Rectal smooth muscle tissue (tissue), 1 donor: ENCODE data around the gene TMEM94.
"Not testable (repeated sequence)": the region's sequence is repeated elsewhere in the genome, so short reads cannot be mapped to it uniquely, and the experiment has no call there.

Experiments
- H3K27ac ChIP-seq: one replicate; pipeline ENCODE4 v1.7.0; 2013; ENCODE audit warnings: low read depth, low read length, inconsistent platforms
- H3K27me3 ChIP-seq: one replicate; pipeline ENCODE4 v1.7.0; 2013; ENCODE audit warnings: low read length; ENCODE audit not compliant: control insufficient read depth, insufficient read depth
- H3K36me3 ChIP-seq: one replicate; pipeline ENCODE4 v1.7.0; 2013; ENCODE audit warnings: low read length; ENCODE audit not compliant: control insufficient read depth, insufficient read depth
- H3K4me1 ChIP-seq: one replicate; pipeline ENCODE4 v1.7.0; 2013; ENCODE audit warnings: low read length; ENCODE audit not compliant: control insufficient read depth, insufficient read depth
- H3K4me3 ChIP-seq: one replicate; pipeline ENCODE4 v1.7.0; 2013; ENCODE audit warnings: low read length
- H3K9ac ChIP-seq: one replicate; pipeline ENCODE4 v1.7.0; 2013; ENCODE audit warnings: low read length

The TMEM94 gene

DNA sequence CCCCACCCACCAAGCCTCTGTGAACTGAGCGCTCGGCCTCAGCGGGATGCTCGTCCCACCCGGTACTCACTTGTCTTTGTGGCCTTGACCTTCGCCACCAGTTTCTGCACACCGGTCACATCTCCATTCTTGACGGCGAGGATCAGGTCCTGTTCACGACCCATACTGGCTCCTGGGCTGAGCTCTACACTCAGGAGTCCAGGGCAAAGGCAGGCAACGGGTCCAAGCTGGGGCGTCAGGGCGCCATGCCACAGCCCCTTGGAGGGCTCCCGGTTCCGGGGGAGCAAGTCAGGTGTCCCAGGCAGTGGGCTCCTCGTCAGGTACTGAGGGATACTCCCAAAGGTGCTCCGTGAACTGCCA, 57.2 kb downstream of the TMEM94 start:
- peaks cover 3% of the 10 kb centered on the region for H3K36me3 ChIP-seq
- no peak overlapping the region for H3K9ac ChIP-seq
- H3K4me1 ChIP-seq: peaks cover 23% of the 10 kb centered on the region
- no peaks in the 10 kb centered on the region for H3K27me3 ChIP-seq
- H3K4me3 ChIP-seq: peak overlapping the region; percentile 79
- no peak overlapping the region for H3K27ac ChIP-seq

GRCh38 chr17:75514299-75514918, 58.0 kb downstream of the TMEM94 start:
- H3K4me1 ChIP-seq: peaks cover 21% of the 10 kb centered on the region
- no peaks in the 10 kb centered on the region for H3K27me3 ChIP-seq
- H3K36me3 ChIP-seq: peaks cover 3% of the 10 kb centered on the region
- H3K27ac ChIP-seq: peak overlapping the region; percentile 76
- H3K9ac ChIP-seq: peak overlapping the region; percentile 19
- H3K4me3 ChIP-seq: peak overlapping the region; percentile 79

DNA sequence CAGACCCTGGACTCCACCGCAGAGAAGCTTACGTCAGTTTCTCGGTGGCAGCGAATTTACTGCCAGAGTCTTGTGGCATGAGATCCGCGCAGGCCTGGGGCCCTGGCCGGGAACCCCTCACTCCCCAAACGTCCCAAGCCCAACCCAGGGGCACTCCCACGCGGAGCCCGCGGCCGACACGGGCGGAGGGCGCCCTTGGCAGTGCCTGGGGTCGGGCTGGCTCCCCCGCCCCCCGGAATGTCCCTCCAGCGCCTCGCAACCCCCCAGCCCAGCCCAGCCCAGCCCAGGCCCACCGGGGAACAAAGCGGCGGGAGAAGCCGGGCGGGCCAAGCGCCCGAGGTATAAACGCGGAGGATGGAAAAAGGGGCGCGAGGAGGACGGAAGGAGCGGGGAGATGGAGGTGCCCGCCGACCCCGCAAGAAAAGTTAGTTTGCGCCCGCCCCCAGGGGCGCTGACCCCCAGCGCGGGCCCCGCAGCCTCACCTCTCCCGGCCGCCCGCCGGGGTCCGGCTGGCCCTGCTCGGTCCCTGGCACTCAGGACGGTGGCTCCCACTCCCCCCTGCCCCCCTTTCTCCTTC, 58.6 kb downstream of the TMEM94 start:
- Histone ChIP-seq H3K27me3 (no peaks in the 10 kb centered on the region), H3K27ac (peak overlapping the region; percentile 76), H3K4me3 (peak overlapping the region; percentile 79), H3K9ac (peak overlapping the region; percentile 19), H3K4me1 (peaks cover 21% of the 10 kb centered on the region), H3K36me3 (peaks cover 3% of the 10 kb centered on the region)

- Histone ChIP-seq H3K27ac (peak within 1 kb of the TSS; percentile 76), H3K27me3 (no peaks in the 10 kb centered on the region), H3K4me1 (peaks cover 21% of the 10 kb centered on the region), H3K4me3 (peak within 1 kb of the TSS; percentile 79), H3K36me3 (peaks cover 2% of the 10 kb centered on the region), H3K9ac (peak within 1 kb of the TSS; percentile 19)
Measured at GRCh38 chr17:75515496-75516254, 59.2 kb downstream of the TMEM94 start, which contains the start of gene CASKIN2. TSS of gene CASKIN2 (minus strand) at chr17:75515537. CDS start at chr17:75513804, 1,733 bp downstream.

DNA sequence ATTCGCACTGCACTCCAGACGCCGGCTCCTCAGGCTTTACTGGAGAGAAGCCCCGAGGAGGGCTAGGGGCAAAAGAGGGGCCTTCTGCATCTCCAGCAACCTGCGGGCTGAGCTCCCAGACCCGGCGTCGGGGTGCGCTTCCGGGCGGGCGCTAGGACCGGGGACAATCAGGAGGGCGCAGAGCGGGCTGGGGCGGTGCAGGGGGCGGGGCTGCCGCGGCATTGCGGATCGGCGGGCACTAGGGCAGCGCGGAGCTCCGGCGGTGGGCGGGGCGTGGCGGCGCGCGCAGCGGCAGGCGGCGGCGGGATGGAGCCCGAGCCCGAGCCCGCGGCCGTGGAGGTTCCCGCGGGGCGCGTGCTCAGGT, 59.8 kb downstream of the TMEM94 start, which contains the start of gene TSEN54:
TSEN54 (plus strand) TSS at position 274 of the 364 bp plus-strand sequence; CDS start at position 307, 33 bp downstream.
- Histone ChIP-seq H3K27ac (peak within 1 kb of the TSS; percentile 71), H3K27me3 (no peaks in the 10 kb centered on the region), H3K4me3 (peak within 1 kb of the TSS; percentile 79), H3K9ac (no peak within 1 kb of the TSS), H3K4me1 (peaks cover 21% of the 10 kb centered on the region), H3K36me3 (no peaks in the 10 kb centered on the region)

- H3K36me3 ChIP-seq: no peaks in the 10 kb centered on the region
- no peaks in the 10 kb centered on the region for H3K27me3 ChIP-seq
- no peak overlapping the region for H3K27ac ChIP-seq
- peak overlapping the region; percentile 76 for H3K4me3 ChIP-seq
- H3K4me1 ChIP-seq: peaks cover 20% of the 10 kb centered on the region
- H3K9ac ChIP-seq: no peak overlapping the region
Measured at GRCh38 chr17:75516619-75517296, 60.3 kb downstream of the TMEM94 start.

DNA sequence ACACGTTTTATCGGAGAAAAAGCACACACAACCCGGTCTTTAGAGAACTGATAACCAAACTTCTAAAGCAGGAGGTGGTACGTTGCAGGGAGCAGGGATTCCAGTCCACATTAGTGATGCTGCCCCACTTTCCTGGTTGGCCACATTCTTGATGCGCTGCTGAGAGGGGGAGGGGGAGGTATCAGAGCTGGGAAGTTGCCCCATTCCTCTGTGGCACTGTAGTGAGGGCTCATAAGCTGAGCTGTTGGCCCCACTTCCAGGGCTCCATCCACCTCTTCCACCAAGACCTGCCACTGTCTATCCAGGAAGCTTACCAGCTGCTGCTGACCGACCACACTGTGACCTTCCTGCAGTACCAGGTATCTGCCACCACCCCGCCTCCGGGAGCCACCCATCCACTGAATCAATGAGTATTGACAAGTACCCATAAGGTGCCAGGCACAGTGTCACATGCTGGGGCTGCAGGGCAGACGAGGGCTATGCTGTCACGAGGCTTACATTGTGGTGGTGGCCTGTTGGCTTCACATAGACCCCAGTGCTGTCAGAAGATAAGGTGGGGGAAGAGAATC, 60.9 kb downstream of the TMEM94 start:
- no peak overlapping the region for H3K9ac ChIP-seq
- peak overlapping the region; percentile 76 for H3K4me3 ChIP-seq
- no peak overlapping the region for H3K27ac ChIP-seq
- H3K4me1 ChIP-seq: peaks cover 17% of the 10 kb centered on the region
- H3K27me3 ChIP-seq: no peaks in the 10 kb centered on the region
- no peaks in the 10 kb centered on the region for H3K36me3 ChIP-seq

DNA sequence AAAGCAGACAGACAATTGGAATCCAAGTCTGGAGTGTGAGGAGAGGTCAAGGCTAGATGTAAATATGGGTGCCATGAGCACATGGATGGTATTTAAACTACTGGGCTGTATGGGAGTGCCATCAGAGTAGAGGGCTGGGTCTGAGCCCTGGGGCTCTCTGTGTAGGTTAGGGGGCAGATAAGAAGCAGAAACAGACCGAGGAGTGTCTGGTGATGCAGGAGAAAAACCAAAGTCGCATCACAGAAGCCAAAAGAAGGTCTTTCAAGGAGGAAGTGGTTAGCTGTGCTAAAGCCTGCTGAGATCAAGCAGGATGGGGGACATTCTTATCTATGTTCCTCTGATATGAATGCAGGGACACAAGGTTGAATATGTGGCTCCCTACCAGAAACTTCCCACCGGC, 61.8 kb downstream of the TMEM94 start:
- Histone ChIP-seq H3K9ac (no peak overlapping the region), H3K36me3 (no peaks in the 10 kb centered on the region), H3K4me3 (no peak overlapping the region), H3K27me3 (no peaks in the 10 kb centered on the region), H3K27ac (no peak overlapping the region), H3K4me1 (peaks cover 14% of the 10 kb centered on the region)

- Histone ChIP-seq H3K4me3 (no peak overlapping the region), H3K27me3 (no peaks in the 10 kb centered on the region), H3K27ac (no peak overlapping the region), H3K36me3 (no peaks in the 10 kb centered on the region), H3K4me1 (peaks cover 6% of the 10 kb centered on the region), H3K9ac (no peak overlapping the region)
Measured at GRCh38 chr17:75518983-75519537, 62.6 kb downstream of the TMEM94 start.

GRCh38 chr17:75520413-75520812, 64.0 kb downstream of the TMEM94 start:
- H3K36me3 ChIP-seq, H3K27me3 ChIP-seq, H3K4me3 ChIP-seq, H3K9ac ChIP-seq, H3K4me1 ChIP-seq, H3K27ac ChIP-seq: not testable (repeated sequence)

GRCh38 chr17:75521290-75521689, 64.9 kb downstream of the TMEM94 start:
- H3K27me3 ChIP-seq: no peaks in the 10 kb centered on the region
- H3K4me3 ChIP-seq: no peak overlapping the region
- peaks cover 6% of the 10 kb centered on the region for H3K4me1 ChIP-seq
- no peak overlapping the region for H3K9ac ChIP-seq
- no peaks in the 10 kb centered on the region for H3K36me3 ChIP-seq
- H3K27ac ChIP-seq: no peak overlapping the region
